Adrenal gland (tissue), 5 donors: ENCODE data around the gene CCDC38.

Experiments
- POLR2A ChIP-seq, 2 donors: fragments of 450-650 bp; IDR thresholded peaks; one replicate each; pipeline ENCODE4 v1.6.1; 2017; ENCODE audit warnings: antibody characterized with exemption in 2 of 2, mild to moderate bottlenecking in 2 of 2, moderate library complexity in 1 of 2
- TF ChIP-seq, protein P1 (sequence below), 6 experiments: fragments of 450-650 bp in 4 of 6; fragments of 200-600 bp in 2 of 6; sonication (generic) in 1 of 6; IDR thresholded peaks; 1 replicate in 5 of 6; 2 replicates in 1 of 6; pipeline versions ENCODE4 v1.5.1 to v1.8.0; 2016 to 2021; ENCODE audit warnings: antibody characterized with exemption in 6 of 6, mild to moderate bottlenecking in 2 of 6, moderate library complexity in 1 of 6
- donor health status: DM: no; HTN: no; CAD: no.

DNA sequence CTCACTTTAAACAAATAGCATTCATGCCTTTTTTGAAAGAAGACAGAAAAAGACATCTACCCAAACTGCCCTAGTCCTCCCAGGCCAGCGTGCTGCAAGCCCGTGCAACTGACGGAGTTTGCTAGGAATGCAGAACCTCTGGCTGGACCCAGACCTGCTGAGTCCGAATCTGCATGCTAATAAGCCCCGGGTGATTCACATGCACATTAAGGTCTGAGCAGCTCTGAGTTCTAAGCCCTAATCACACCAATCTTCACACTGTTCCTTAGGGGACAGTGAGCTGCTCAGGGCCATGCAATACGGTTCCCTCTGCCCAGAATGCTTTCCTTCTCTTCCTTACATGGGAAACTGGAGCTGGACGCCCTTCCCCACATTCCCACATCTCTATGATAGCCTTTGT, 28.5 kb upstream of the CCDC38 start:
- TF ChIP-seq, protein P1, sequence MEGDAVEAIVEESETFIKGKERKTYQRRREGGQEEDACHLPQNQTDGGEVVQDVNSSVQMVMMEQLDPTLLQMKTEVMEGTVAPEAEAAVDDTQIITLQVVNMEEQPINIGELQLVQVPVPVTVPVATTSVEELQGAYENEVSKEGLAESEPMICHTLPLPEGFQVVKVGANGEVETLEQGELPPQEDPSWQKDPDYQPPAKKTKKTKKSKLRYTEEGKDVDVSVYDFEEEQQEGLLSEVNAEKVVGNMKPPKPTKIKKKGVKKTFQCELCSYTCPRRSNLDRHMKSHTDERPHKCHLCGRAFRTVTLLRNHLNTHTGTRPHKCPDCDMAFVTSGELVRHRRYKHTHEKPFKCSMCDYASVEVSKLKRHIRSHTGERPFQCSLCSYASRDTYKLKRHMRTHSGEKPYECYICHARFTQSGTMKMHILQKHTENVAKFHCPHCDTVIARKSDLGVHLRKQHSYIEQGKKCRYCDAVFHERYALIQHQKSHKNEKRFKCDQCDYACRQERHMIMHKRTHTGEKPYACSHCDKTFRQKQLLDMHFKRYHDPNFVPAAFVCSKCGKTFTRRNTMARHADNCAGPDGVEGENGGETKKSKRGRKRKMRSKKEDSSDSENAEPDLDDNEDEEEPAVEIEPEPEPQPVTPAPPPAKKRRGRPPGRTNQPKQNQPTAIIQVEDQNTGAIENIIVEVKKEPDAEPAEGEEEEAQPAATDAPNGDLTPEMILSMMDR (IDR thresholded peaks at IDR 0.05) = no peak
- TF ChIP-seq POLR2A (IDR thresholded peaks at IDR 0.05) = no peak
